Stomach (tissue), 9 donors: ENCODE results near the gene CELA3B. TPM values are rescaled to one million over a fixed set of nuclear protein-coding genes. Genes with fewer than 3 reads are reported as not detected.

Experiments
- DNase-seq, 2 donors: peaks; one replicate each; pipeline versions ENCODE4 v3.0.0 to v3.0.0-alpha.2; 2013 to 2019
- H3K27ac ChIP-seq, 5 donors: fragments of 200-600 bp in 4 of 5; sonication (generic) in 4 of 5; one replicate each; pipeline ENCODE4 v1.5.1; 2013 to 2019; ENCODE audit warnings: mild to moderate bottlenecking in 1 of 5, moderate library complexity in 1 of 5
- H3K27me3 ChIP-seq, 3 donors: fragments of 200-600 bp; sonication (generic); one replicate each; pipeline ENCODE4 v1.5.1; 2017 to 2019; ENCODE audit warnings: mixed run types in 1 of 3
- H3K36me3 ChIP-seq, 4 donors: fragments of 200-600 bp; sonication (generic); 1 replicate in 3 of 4; 2 replicates in 1 of 4; pipeline ENCODE4 v1.5.1; 2016 to 2019
- H3K4me1 ChIP-seq, 4 donors: fragments of 200-600 bp; sonication (generic); one replicate each; pipeline ENCODE4 v1.5.1; 2016 to 2019
- H3K4me3 ChIP-seq, 4 donors: fragments of 200-600 bp; sonication (generic) in 3 of 4; one replicate each; pipeline ENCODE4 v1.5.1; 2016 to 2019; ENCODE audit warnings: mild to moderate bottlenecking in 1 of 4
- H3K9me3 ChIP-seq, 4 donors: fragments of 200-600 bp; sonication (generic); one replicate each; pipeline ENCODE4 v1.5.1; 2016 to 2019
- CTCF ChIP-seq, 7 experiments: fragments of 450-650 bp in 4 of 7; fragments of 200-600 bp in 3 of 7; sonication (generic) in 3 of 7; IDR thresholded peaks; one replicate each; pipeline ENCODE4 v1.5.1; 2016 to 2019; ENCODE audit warnings: antibody characterized with exemption in 7 of 7, control low read depth in 2 of 7, mild to moderate bottlenecking in 1 of 7
- EP300 ChIP-seq: sonication (generic); formaldehyde crosslinking; IDR thresholded peaks from one replicate; pipeline ENCODE4 v1.6.1; 2017; ENCODE audit warnings: antibody characterized with exemption
- POLR2A ChIP-seq, 4 donors: fragments of 450-650 bp; IDR thresholded peaks; one replicate each; pipeline ENCODE4 v1.6.1; 2016; ENCODE audit warnings: antibody characterized with exemption in 4 of 4, control low read depth in 2 of 4, mild to moderate bottlenecking in 1 of 4, moderate library complexity in 1 of 4
- POLR2AphosphoS5 ChIP-seq, 3 donors: sonication (generic); formaldehyde crosslinking; IDR thresholded peaks; one replicate each; pipeline ENCODE4 v1.6.1; 2016; ENCODE audit warnings: antibody characterized with exemption in 3 of 3
- WGBS, 5 donors: extraction: QIAGEN DNeasy Blood & Tissue Kit in 3 of 5; methylation state at CpG; one replicate each; pipeline versions ENCODE4 v1.1.5 to v1.1.7; 2013 to 2018; 5-methylcytosine and 5-hydroxymethylcytosine counted together
- intact Hi-C: fragments of 100-400 bp; cut with DNase I; formaldehyde crosslinking; loops from one replicate; pipeline ENCODE4 v1.15.1; 2023; ENCODE audit warnings: low total_unique reads
- polyA plus RNA-seq, 3 donors: library from polyadenylated mRNA; stranded (reverse); fragments of 200-250 nt; gene quantifications; one replicate each; pipeline ENCODE4 v1.2.3, GENCODE V29; 2013
- total RNA-seq, 5 donors: library from RNA; depleted of rRNA; stranded (reverse); fragments of >200 nt; gene quantifications; one replicate each; pipeline versions ENCODE4 v1.1.0 to v1.2.3, GENCODE V29; 2014 to 2016
- donor health status: healthy with polysubstance abuse.
- donor health status: Bipolar disorder and iron deficiency.
- donor health status: healthy.

CELA3B gene
- total and polyA plus RNA-seq, 8 donors: 6.1 to 84.3 (median 28.2) TPM; not detected in 4

DNA sequence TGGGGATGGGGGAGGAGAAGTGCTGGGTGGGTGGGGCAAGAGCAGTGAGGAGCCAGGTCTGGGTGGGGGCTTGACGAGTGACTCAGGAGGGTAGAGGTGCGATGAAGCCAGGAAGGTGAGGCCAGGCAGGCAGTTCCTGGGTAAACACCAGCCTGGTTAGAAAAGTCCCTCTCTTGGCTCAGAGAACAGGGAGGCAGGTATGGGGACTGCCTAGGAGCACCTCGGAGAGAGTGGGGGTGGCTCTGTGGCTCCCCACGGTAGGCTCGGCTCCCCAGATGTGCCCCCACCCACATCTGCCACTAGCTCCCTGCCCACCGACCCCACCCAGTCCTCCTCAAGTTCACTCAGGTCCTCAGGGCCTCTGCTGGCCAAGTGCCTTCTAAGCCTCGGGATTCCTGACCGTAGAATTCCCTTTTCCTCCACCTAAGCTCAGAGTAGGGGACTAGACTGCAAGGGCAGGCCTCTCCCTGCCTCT is 40.9 kb upstream of the CELA3B start:
- H3K27me3 ChIP-seq: no peaks in the 10 kb centered on the region
- H3K36me3 ChIP-seq: no peaks in the 10 kb centered on the region
- H3K9me3 ChIP-seq: no peaks in the 10 kb centered on the region
- peak overlapping the region; percentile 74 to 83 (median 78) for H3K4me3 ChIP-seq
- 6 to 28% (median 11%) methylated on average over 4 to 8 of the region's 8 CpGs for WGBS, 5 donors
- H3K4me1 ChIP-seq: peaks cover 78 to 94% (median 85%) of the 10 kb centered on the region in 4 donors
- no peak for TF ChIP-seq POLR2AphosphoS5 (IDR thresholded peaks at IDR 0.05)
- TF ChIP-seq CTCF (IDR thresholded peaks at IDR 0.05): no peak
- no peak for TF ChIP-seq EP300
- no peak for TF ChIP-seq POLR2A (IDR thresholded peaks at IDR 0.05)
- H3K27ac ChIP-seq: peak overlapping the region; percentile 81 to 97 (median 95)
- peak; percentile 60 to 77 for DNase-seq
- intact Hi-C loops: no loop called here

DNA sequence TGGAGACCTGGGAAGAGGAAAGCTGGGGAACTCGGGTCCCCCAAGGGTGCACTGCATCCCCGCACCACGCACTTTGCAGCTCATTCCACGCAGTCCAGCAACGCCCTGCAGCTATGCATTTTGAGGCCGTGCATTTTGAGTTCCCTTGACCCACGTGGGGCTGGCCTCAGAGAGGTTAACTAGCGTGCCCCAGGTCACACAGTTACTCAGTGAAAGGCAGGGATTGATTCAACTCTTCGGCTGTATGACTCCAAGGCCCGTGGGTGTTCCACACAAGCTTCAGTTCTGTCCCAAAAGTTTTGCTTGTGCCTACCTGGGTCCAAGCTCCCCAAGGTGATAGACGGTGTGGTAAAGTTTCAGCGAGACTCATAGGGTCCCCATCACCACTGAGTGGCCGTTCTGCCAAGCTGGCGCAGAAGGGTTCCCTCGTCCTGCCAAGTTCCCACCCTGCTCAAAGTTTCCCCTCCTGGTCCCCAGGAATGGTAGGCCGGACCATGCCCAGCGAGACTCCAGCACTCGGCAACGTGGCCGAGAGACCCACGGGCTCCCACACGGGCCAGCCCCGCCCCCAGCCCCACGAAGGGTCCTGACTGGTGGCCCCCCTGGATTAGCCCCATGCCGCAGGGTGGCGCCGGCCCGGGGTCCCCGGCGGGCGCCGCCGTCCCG is 40.3 kb upstream of the CELA3B start:
- DNase-seq: peak in 1 of 2 donors; percentile 60
- WGBS, 5 donors: 0 to 10% (median 5%) methylated on average over 11 to 34 of the region's 34 CpGs
- peak overlapping the region; percentile 81 to 97 (median 95) for H3K27ac ChIP-seq
- no peak for TF ChIP-seq POLR2A (IDR thresholded peaks at IDR 0.05)
- no peak for TF ChIP-seq CTCF (IDR thresholded peaks at IDR 0.05)
- TF ChIP-seq POLR2AphosphoS5 (IDR thresholded peaks at IDR 0.05): no peak
- no peak for TF ChIP-seq EP300
- peaks cover 72 to 94% (median 83%) of the 10 kb centered on the region in 4 donors for H3K4me1 ChIP-seq
- peak overlapping the region; percentile 74 to 83 (median 78) for H3K4me3 ChIP-seq
- intact Hi-C loops: no loop called here
- H3K9me3 ChIP-seq: no peaks in the 10 kb centered on the region
- no peaks in the 10 kb centered on the region for H3K36me3 ChIP-seq
- H3K27me3 ChIP-seq: no peaks in the 10 kb centered on the region

DNA sequence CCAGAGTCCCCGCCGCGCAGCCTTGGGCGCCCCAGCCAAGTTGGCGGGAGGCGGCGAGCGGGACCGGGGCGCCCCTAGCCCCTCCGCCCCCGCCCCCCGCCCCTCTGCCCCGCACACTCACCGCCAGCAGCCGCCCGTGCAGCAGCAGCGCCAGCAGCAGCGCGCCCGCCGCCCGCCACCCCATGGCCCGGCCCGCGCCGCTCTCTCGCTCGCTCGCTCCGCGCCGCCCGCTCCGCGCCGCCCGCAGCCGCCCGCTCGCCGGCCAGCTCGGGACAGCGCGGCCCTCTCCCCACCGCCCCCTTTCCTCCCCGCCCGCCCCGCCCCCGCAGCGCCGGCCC is 39.8 kb upstream of the CELA3B start, which contains the start of gene HSPG2:
HSPG2 (minus strand) TSS at position 277 of the 338 bp plus-strand sequence; CDS start at position 184, 93 bp downstream.
- H3K36me3 ChIP-seq: no peaks in the 10 kb centered on the region
- WGBS, 5 donors: 0 to 1% methylated on average over 24 to 50 of the region's 52 CpGs; no CpG with 5 or more reads in 3 of the 5 donors
- peaks cover 69 to 94% (median 80%) of the 10 kb centered on the region in 4 donors for H3K4me1 ChIP-seq
- no peaks in the 10 kb centered on the region for H3K27me3 ChIP-seq
- intact Hi-C loops: no loop called here
- no peak for TF ChIP-seq CTCF (IDR thresholded peaks at IDR 0.05)
- TF ChIP-seq POLR2AphosphoS5 (IDR thresholded peaks at IDR 0.05): peak in 2 of 3 donors; percentile 20 to 68
- H3K27ac ChIP-seq: peak within 1 kb of the TSS; percentile 81 to 97 (median 95)
- H3K9me3 ChIP-seq: no peaks in the 10 kb centered on the region
- H3K4me3 ChIP-seq: peak within 1 kb of the TSS; percentile 74 to 83 (median 78)
- DNase-seq: no peak

- DNase-seq: peak; percentile 85 to 94
- no peak for TF ChIP-seq POLR2A (IDR thresholded peaks at IDR 0.05)
- TF ChIP-seq EP300: no peak
- TF ChIP-seq POLR2AphosphoS5 (IDR thresholded peaks at IDR 0.05): peak in 2 of 3 donors; percentile 56 to 70
- no peak for TF ChIP-seq CTCF (IDR thresholded peaks at IDR 0.05)
- WGBS, 5 donors: 10 to 17% (median 14%) methylated on average over 27 to 69 of the region's 69 CpGs
- H3K4me1 ChIP-seq: peaks cover 66 to 94% (median 80%) of the 10 kb centered on the region in 4 donors
- peak overlapping the region; percentile 55 to 97 (median 85) for H3K27ac ChIP-seq
- no peaks in the 10 kb centered on the region for H3K36me3 ChIP-seq
- intact Hi-C loops: no loop called here
- H3K4me3 ChIP-seq: peak overlapping the region; percentile 74 to 83 (median 78)
- no peaks in the 10 kb centered on the region for H3K9me3 ChIP-seq
- no peaks in the 10 kb centered on the region for H3K27me3 ChIP-seq
These were observed 39.3 kb upstream of the CELA3B start for GRCh38 chr1:21937372-21938121.
